Keratinocyte (primary cell): ENCODE results near the gene POLR1A.

Experiments used
- CTCF ChIP-seq, 3 experiments: IDR thresholded peaks in 1 of 3; conservative IDR thresholded peaks in 1 of 3; optimal IDR thresholded peaks in 1 of 3; 2 replicates in 2 of 3; 3 replicates in 1 of 3; pipeline versions ENCODE3 to v1.5.1; 2011; ENCODE audit warnings: low read length in 3 of 3, mild to moderate bottlenecking in 3 of 3, moderate library complexity in 2 of 3, control low read depth in 1 of 3, inconsistent platforms in 1 of 3; ENCODE audit not compliant: insufficient read depth in 2 of 3; ENCODE audit errors: extremely low read depth in 1 of 3
- EZH2 ChIP-seq: IDR thresholded peaks from one replicate; pipeline ENCODE4 v1.6.1; 2012; ENCODE audit warnings: inconsistent platforms, mild to moderate bottlenecking, low read length, moderate library complexity

- TF ChIP-seq CTCF (optimal IDR thresholded peaks at IDR 0.05 in 1 of 3, IDR thresholded peaks at IDR 0.05 in 1 of 3, conservative IDR thresholded peaks at IDR 0.05 in 1 of 3; ENCODE audit: extremely low read depth in 1 of 3, insufficient read depth in 2 of 3, low read length in 3 of 3) = no peak
- no peak for TF ChIP-seq EZH2
These were observed 42.1 kb upstream of the POLR1A start for GRCh38 chr2:86147793-86148192.
